ENCODE data around the gene KLHL12.

The KLHL12 gene

GRCh38 chr1:202860744-202861419 is 66.2 kb downstream of the KLHL12 start:
- peaks cover 12% of the 10 kb centered on the region for H3K4me1 ChIP-seq (ENCODE audit: insufficient read depth, low read length, severe bottlenecking)
- H3F3A ChIP-seq (ENCODE audit: insufficient read depth, low read length), result no peaks in the 10 kb centered on the region
- H3K4me2 ChIP-seq (ENCODE audit: low read length), result peak overlapping the region; percentile 81
- no peaks in the 10 kb centered on the region for H3K9me2 ChIP-seq (ENCODE audit: low read depth, low read length)
- H2AFZ ChIP-seq (ENCODE audit: low read length), result no peak overlapping the region
- H3K9me3 ChIP-seq (ENCODE audit: low read length), result no peaks in the 10 kb centered on the region
- no peaks in the 10 kb centered on the region for H4K20me1 ChIP-seq (ENCODE audit: insufficient read depth, low read length)
- H3K27ac ChIP-seq (ENCODE audit: low read depth, low read length, poor library complexity, severe bottlenecking), result no peak overlapping the region
- H3K27me3 ChIP-seq (ENCODE audit: insufficient read depth, low read length), result peaks cover 10% of the 10 kb centered on the region; the same call in 1 of the 2 replicates
- peak overlapping the region; percentile 60 for H3K4me3 ChIP-seq (ENCODE audit: low read depth, low read length, poor library complexity, severe bottlenecking)
- TF ChIP-seq CTCF (IDR thresholded peaks at IDR 0.05; ENCODE audit: low read length) (no peak), EZH2 (IDR thresholded peaks at IDR 0.05; ENCODE audit: borderline replicate concordance, low read length) (no peak)
- no peak overlapping the region; the same call in 1 of the 2 replicates for H3K9ac ChIP-seq (ENCODE audit: low read length)
- H3K79me2 ChIP-seq (ENCODE audit: insufficient read depth, low read length), result no peaks in the 10 kb centered on the region
- H3K36me3 ChIP-seq (ENCODE audit: insufficient read depth, low read length), result no peaks in the 10 kb centered on the region

GRCh38 chr1:202858789-202859414 is 68.1 kb downstream of the KLHL12 start:
- Histone ChIP-seq H2AFZ (ENCODE audit: low read length) (no peak overlapping the region), H3K9me2 (ENCODE audit: low read depth, low read length) (no peaks in the 10 kb centered on the region), H3K36me3 (ENCODE audit: insufficient read depth, low read length) (no peaks in the 10 kb centered on the region), H3K9me3 (ENCODE audit: low read length) (no peaks in the 10 kb centered on the region), H3K4me2 (ENCODE audit: low read length) (no peak overlapping the region), H3K4me1 (ENCODE audit: insufficient read depth, low read length, severe bottlenecking) (peaks cover 12% of the 10 kb centered on the region), H3K79me2 (ENCODE audit: insufficient read depth, low read length) (no peaks in the 10 kb centered on the region), H3K27me3 (ENCODE audit: insufficient read depth, low read length) (peaks cover 10% of the 10 kb centered on the region; the same call in 1 of the 2 replicates), H3K9ac (ENCODE audit: low read length) (no peak overlapping the region), H3K27ac (ENCODE audit: low read depth, low read length, poor library complexity, severe bottlenecking) (no peak overlapping the region), H3F3A (ENCODE audit: insufficient read depth, low read length) (no peaks in the 10 kb centered on the region), H3K4me3 (ENCODE audit: low read depth, low read length, poor library complexity, severe bottlenecking) (no peak overlapping the region), H4K20me1 (ENCODE audit: insufficient read depth, low read length) (no peaks in the 10 kb centered on the region)
- TF ChIP-seq CTCF (IDR thresholded peaks at IDR 0.05; ENCODE audit: low read length) (no peak), EZH2 (IDR thresholded peaks at IDR 0.05; ENCODE audit: borderline replicate concordance, low read length) (no peak)

- Histone ChIP-seq H3K36me3 (ENCODE audit: insufficient read depth, low read length) (no peaks in the 10 kb centered on the region), H3K4me3 (ENCODE audit: low read depth, low read length, poor library complexity, severe bottlenecking) (no peak overlapping the region), H3K4me1 (ENCODE audit: insufficient read depth, low read length, severe bottlenecking) (peaks cover 12% of the 10 kb centered on the region), H3K9ac (ENCODE audit: low read length) (no peak overlapping the region), H2AFZ (ENCODE audit: low read length) (no peak overlapping the region), H3K9me2 (ENCODE audit: low read depth, low read length) (no peaks in the 10 kb centered on the region), H3K9me3 (ENCODE audit: low read length) (no peaks in the 10 kb centered on the region), H3F3A (ENCODE audit: insufficient read depth, low read length) (no peaks in the 10 kb centered on the region), H3K79me2 (ENCODE audit: insufficient read depth, low read length) (no peaks in the 10 kb centered on the region), H4K20me1 (ENCODE audit: insufficient read depth, low read length) (no peaks in the 10 kb centered on the region), H3K27me3 (ENCODE audit: insufficient read depth, low read length) (peaks cover 8% of the 10 kb centered on the region; the same call in 1 of the 2 replicates), H3K4me2 (ENCODE audit: low read length) (no peak overlapping the region), H3K27ac (ENCODE audit: low read depth, low read length, poor library complexity, severe bottlenecking) (no peak overlapping the region)
- TF ChIP-seq CTCF (IDR thresholded peaks at IDR 0.05; ENCODE audit: low read length), result no peak
- TF ChIP-seq EZH2 (IDR thresholded peaks at IDR 0.05; ENCODE audit: borderline replicate concordance, low read length), result no peak
Observed at GRCh38 chr1:202858331-202858730, 68.7 kb downstream of the KLHL12 start.

All from OCI-LY1 (cell line).